Lower leg skin (tissue), 3 donors: ENCODE measurements around the gene CMIP.

Source experiments
- POLR2A ChIP-seq, 2 donors: fragments of 450-650 bp; IDR thresholded peaks; one replicate each; pipeline ENCODE4 v1.6.1; 2016 to 2017; ENCODE audit warnings: antibody characterized with exemption in 2 of 2, mild to moderate bottlenecking in 1 of 2, moderate library complexity in 1 of 2
- TF ChIP-seq, protein P1 (sequence below), 3 donors: fragments of 450-650 bp; IDR thresholded peaks; one replicate each; pipeline ENCODE4 v1.5.1; 2016; ENCODE audit warnings: antibody characterized with exemption in 3 of 3, mild to moderate bottlenecking in 3 of 3, moderate library complexity in 2 of 3

DNA sequence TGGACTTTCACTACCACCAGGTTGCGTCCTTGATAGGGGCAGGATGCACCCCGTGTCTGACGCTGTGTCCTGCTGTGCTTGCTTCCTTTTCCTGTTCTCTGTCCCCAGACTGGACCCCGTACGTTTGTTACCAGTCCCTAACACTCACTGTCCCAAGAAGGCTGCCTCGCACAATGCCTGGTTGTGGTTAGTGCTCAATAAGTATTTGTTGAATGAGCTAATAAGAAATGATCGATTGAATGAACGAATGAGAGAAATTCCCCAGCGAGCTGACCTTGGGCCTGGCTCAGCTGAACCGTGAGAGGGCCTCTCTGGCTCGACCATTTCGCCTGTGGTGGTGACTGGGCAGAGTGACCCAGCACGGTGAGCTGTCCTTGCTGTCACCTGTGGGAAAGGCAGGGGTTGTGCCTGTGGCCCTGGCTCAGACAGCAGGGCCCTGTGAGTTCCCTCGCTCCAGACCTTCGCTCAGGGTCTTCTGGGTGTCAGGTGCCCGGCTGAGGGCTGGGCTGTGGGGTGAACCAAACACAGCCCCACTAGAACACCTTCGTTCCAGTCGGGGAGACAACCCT is 20.9 kb downstream of the CMIP start:
- TF ChIP-seq, protein P1, sequence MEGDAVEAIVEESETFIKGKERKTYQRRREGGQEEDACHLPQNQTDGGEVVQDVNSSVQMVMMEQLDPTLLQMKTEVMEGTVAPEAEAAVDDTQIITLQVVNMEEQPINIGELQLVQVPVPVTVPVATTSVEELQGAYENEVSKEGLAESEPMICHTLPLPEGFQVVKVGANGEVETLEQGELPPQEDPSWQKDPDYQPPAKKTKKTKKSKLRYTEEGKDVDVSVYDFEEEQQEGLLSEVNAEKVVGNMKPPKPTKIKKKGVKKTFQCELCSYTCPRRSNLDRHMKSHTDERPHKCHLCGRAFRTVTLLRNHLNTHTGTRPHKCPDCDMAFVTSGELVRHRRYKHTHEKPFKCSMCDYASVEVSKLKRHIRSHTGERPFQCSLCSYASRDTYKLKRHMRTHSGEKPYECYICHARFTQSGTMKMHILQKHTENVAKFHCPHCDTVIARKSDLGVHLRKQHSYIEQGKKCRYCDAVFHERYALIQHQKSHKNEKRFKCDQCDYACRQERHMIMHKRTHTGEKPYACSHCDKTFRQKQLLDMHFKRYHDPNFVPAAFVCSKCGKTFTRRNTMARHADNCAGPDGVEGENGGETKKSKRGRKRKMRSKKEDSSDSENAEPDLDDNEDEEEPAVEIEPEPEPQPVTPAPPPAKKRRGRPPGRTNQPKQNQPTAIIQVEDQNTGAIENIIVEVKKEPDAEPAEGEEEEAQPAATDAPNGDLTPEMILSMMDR (IDR thresholded peaks at IDR 0.05): no peak
- TF ChIP-seq POLR2A (IDR thresholded peaks at IDR 0.05): no peak
